Nephron (organoid): ENCODE results near the gene STX5.
"Not testable (repeated sequence)": the region's sequence is repeated elsewhere in the genome, so short reads cannot be mapped to it uniquely, and the experiment has no call there.

Experiments
- H3K27ac Mint-ChIP-seq, 3 experiments: 2 replicates each; pipeline ENCODE4 v1.8.0; 2020; ENCODE audit warnings: mixed read lengths in 3 of 3, mild to moderate bottlenecking in 2 of 3, moderate library complexity in 1 of 3
- H3K27me3 Mint-ChIP-seq: 2 replicates; pipeline ENCODE4 v1.8.0; 2021; ENCODE audit warnings: low read depth, mild to moderate bottlenecking, moderate library complexity, mixed read lengths
- H3K36me3 Mint-ChIP-seq: 2 replicates; pipeline ENCODE4 v1.8.0; 2020; ENCODE audit warnings: low read depth, mixed read lengths
- H3K4me1 Mint-ChIP-seq: 2 replicates; pipeline ENCODE4 v1.8.0; 2020; ENCODE audit warnings: mixed read lengths
- H3K4me3 Mint-ChIP-seq, 3 experiments: 2 replicates each; pipeline ENCODE4 v1.8.0; 2020; ENCODE audit warnings: mild to moderate bottlenecking in 3 of 3, mixed read lengths in 3 of 3, moderate library complexity in 2 of 3
- H3K9me3 Mint-ChIP-seq: 2 replicates; pipeline ENCODE4 v1.8.0; 2020; ENCODE audit warnings: mixed read lengths
- TF ChIP-seq, protein P1 (sequence below), 3 experiments: fragments of 200-600 bp; sonication (generic); IDR thresholded peaks; one replicate each; pipeline ENCODE4 v1.5.0; 2021; ENCODE audit warnings: antibody characterized with exemption in 3 of 3; ENCODE audit not compliant: unreplicated experiment in 3 of 3

The STX5 gene

GRCh38 chr11:62770778-62771143 lies 61.1 kb downstream of the STX5 start:
- Mint-ChIP-seq H3K9me3 (no peaks in the 10 kb centered on the region), H3K4me3 (peak overlapping the region; percentile 88 to 95 (median 94)), H3K27ac (peak overlapping the region; percentile 99), H3K4me1 (peaks cover 16% of the 10 kb centered on the region), H3K36me3 (peaks cover 24% of the 10 kb centered on the region), H3K27me3 (peaks cover 3% of the 10 kb centered on the region)
- TF ChIP-seq, protein P1, sequence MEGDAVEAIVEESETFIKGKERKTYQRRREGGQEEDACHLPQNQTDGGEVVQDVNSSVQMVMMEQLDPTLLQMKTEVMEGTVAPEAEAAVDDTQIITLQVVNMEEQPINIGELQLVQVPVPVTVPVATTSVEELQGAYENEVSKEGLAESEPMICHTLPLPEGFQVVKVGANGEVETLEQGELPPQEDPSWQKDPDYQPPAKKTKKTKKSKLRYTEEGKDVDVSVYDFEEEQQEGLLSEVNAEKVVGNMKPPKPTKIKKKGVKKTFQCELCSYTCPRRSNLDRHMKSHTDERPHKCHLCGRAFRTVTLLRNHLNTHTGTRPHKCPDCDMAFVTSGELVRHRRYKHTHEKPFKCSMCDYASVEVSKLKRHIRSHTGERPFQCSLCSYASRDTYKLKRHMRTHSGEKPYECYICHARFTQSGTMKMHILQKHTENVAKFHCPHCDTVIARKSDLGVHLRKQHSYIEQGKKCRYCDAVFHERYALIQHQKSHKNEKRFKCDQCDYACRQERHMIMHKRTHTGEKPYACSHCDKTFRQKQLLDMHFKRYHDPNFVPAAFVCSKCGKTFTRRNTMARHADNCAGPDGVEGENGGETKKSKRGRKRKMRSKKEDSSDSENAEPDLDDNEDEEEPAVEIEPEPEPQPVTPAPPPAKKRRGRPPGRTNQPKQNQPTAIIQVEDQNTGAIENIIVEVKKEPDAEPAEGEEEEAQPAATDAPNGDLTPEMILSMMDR (IDR thresholded peaks at IDR 0.05; ENCODE audit: unreplicated experiment in 3 of 3): no peak

GRCh38 chr11:62760867-62761227 lies 71.0 kb downstream of the STX5 start:
- H3K27ac Mint-ChIP-seq: peak overlapping the region; percentile 90 to 97 (median 95)
- H3K4me1 Mint-ChIP-seq: peaks cover 17% of the 10 kb centered on the region
- H3K4me3 Mint-ChIP-seq: peak overlapping the region; percentile 97 to 99 (median 98)
- H3K36me3 Mint-ChIP-seq: peaks cover 15% of the 10 kb centered on the region
- H3K27me3 Mint-ChIP-seq, H3K9me3 Mint-ChIP-seq: not testable (repeated sequence)

GRCh38 chr11:62757846-62758788 lies 73.7 kb downstream of the STX5 start:
- Mint-ChIP-seq H3K4me1 (peaks cover 27% of the 10 kb centered on the region), H3K9me3 (no peaks in the 10 kb centered on the region), H3K36me3 (peaks cover 14% of the 10 kb centered on the region), H3K27me3 (no peaks in the 10 kb centered on the region), H3K4me3 (peak overlapping the region in 2 of 3 experiments; percentile 15 to 28), H3K27ac (peak overlapping the region in 1 of 3 experiments; percentile 55)
- TF ChIP-seq, protein P1 (IDR thresholded peaks at IDR 0.05; ENCODE audit: unreplicated experiment in 3 of 3): no peak
